ENCODE measurements around the gene FKBP14. TPM values are rescaled to one million over a fixed set of nuclear protein-coding genes. Genes with fewer than 3 reads are reported as not detected.

FKBP14 gene
- total RNA-seq, 1 experiment from 2014 or later, result 11.5 TPM

GRCh38 chr7:30053068-30053467 lies 26.6 kb upstream of the FKBP14 start:
- peaks cover 35 to 78% (median 73%) of the 10 kb centered on the region in 3 experiments for H3K36me3 Mint-ChIP-seq (ENCODE audit: insufficient read depth in 1 of 3, low read depth in 3 of 3)

More at GRCh38 chr7:30053068-30053467, 26.6 kb upstream of the FKBP14 start:
- Histone ChIP-seq H3K23ac (ENCODE audit: insufficient read length, low read depth, low read length) (no peak overlapping the region), H3K4me1 (ENCODE audit: insufficient read depth, low read length) (no peaks in the 10 kb centered on the region), H2BK15ac (ENCODE audit: low read depth, low read length) (no peak overlapping the region), H3K9ac (ENCODE audit: extremely low read depth, insufficient read length, low read length) (no peak overlapping the region), H3K4me2 (ENCODE audit: insufficient read depth, insufficient read length, low read length) (no peak overlapping the region), H3K9me3 (ENCODE audit: control insufficient read depth, low read depth, low read length) (no peaks in the 10 kb centered on the region), H3K56ac (ENCODE audit: insufficient read length, low read depth, low read length) (no peak overlapping the region), H3K27ac (ENCODE audit: insufficient read length, low read depth, low read length) (no peak overlapping the region), H2BK120ac (ENCODE audit: low read depth, low read length, poor library complexity, severe bottlenecking) (no peak overlapping the region), H2AK5ac (ENCODE audit: insufficient read length, low read length) (no peak overlapping the region), H3T11ph (ENCODE audit: low read length) (no peak overlapping the region), H2BK12ac (ENCODE audit: insufficient read length, low read depth, low read length) (no peak overlapping the region), H3K79me1 (ENCODE audit: insufficient read depth, low read depth, low read length, poor library complexity, severe bottlenecking) (no peaks in the 10 kb centered on the region), H2BK20ac (ENCODE audit: low read depth, low read length, poor library complexity, severe bottlenecking) (no peak overlapping the region), H4K20me1 (ENCODE audit: control insufficient read depth, insufficient read depth, insufficient read length) (no peaks in the 10 kb centered on the region), H3K23me2 (ENCODE audit: insufficient read length, low read depth, low read length, poor library complexity, severe bottlenecking) (no peaks in the 10 kb centered on the region), H3K14ac (ENCODE audit: insufficient read depth, low read length) (no peak overlapping the region), H2AFZ (ENCODE audit: low read length) (no peak overlapping the region), H3K79me2 (ENCODE audit: insufficient read depth, low read length) (no peaks in the 10 kb centered on the region), H4K8ac (replicated peaks; ENCODE audit: insufficient read length, low read depth, low read length) (no peak overlapping the region), H4K91ac (ENCODE audit: insufficient read length, low read depth, low read length) (no peak overlapping the region), H3K27me3 (ENCODE audit: insufficient read depth, low read length) (no peaks in the 10 kb centered on the region), H3K4ac (ENCODE audit: low read depth, low read length) (no peak overlapping the region), H3K18ac (ENCODE audit: insufficient read length, low read depth, low read length) (no peak overlapping the region), H4K5ac (ENCODE audit: insufficient read length, low read depth, low read length) (no peak overlapping the region), H2BK5ac (ENCODE audit: insufficient read length, low read length) (no peak overlapping the region)
- no peak overlapping the region for H3K27ac Mint-ChIP-seq
- H3K4me3 Mint-ChIP-seq, result no peak overlapping the region
- no peak for TF ChIP-seq CTCF (conservative IDR thresholded peaks at IDR 0.05)
- DNase-seq, result no peak
- no peaks in the 10 kb centered on the region for H3K4me1 Mint-ChIP-seq
- H3K9me3 Mint-ChIP-seq, result peaks cover 0 to 7% of the 10 kb centered on the region in 2 experiments; a peak in 3 of 5 replicates
- no CpG with 5 or more reads among the region's 3 CpGs for WGBS (ENCODE audit: extremely low coverage, insufficient read length, low lambda C conversion rate)
- no peaks in the 10 kb centered on the region for H3K27me3 Mint-ChIP-seq (ENCODE audit: low read depth)

Data from H9 (cell line).